GM12872 (cell line): Measurements from ENCODE around the gene VASN.

Experiments used
- CTCF ChIP-seq: IDR thresholded peaks from 3 replicates; pipeline ENCODE4 v1.5.1; 2011; ENCODE audit warnings: low read depth, mild to moderate bottlenecking, low read length, moderate library complexity; ENCODE audit not compliant: insufficient read depth

VASN gene

GRCh38 chr16:4339909-4340308, 31.7 kb upstream of the VASN start:
- TF ChIP-seq CTCF, result no peak

DNA sequence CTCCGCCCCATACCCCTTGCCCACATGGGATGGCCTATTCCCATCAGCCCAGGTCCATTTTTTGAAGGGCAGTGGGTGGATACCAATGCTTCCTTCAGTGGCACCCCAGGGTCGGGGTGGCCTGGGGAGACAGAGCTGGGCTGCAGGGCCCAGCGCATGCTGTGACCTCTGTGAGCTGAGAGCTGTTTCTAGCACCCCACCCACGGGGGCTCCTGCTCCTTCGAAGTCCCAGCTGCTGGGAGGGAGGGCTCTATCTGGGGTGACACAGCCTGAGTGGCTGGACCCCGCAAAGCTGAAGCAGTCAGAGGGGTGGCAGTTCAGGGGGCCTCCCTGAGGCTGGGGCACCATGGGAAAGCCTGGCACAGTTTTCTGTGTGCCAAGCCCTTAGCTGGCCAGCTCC, 31.2 kb upstream of the VASN start:
- no peak for TF ChIP-seq CTCF

DNA sequence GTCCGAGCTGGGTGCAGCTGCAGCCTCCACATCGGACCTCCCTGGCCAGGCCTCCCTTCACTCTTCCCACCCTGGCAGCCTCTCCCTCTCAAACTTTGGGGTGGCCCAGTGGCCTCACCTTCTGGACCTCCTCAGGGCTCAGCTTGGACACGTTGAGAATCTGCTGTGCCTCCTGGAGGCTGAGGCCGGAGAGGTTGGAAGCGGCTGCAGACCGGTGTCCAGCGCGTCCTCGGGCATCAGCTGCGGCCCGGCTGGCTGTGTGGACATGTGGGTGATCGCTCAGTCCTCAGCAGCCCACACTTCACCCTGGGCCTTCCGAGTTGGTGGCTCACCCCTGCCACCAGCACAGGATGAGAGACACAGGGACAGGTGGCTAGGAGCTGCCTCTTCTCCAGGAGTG, 30.4 kb upstream of the VASN start:
- TF ChIP-seq CTCF, result no peak

GRCh38 chr16:4342866-4343744, 28.5 kb upstream of the VASN start:
- TF ChIP-seq CTCF, result no peak

DNA sequence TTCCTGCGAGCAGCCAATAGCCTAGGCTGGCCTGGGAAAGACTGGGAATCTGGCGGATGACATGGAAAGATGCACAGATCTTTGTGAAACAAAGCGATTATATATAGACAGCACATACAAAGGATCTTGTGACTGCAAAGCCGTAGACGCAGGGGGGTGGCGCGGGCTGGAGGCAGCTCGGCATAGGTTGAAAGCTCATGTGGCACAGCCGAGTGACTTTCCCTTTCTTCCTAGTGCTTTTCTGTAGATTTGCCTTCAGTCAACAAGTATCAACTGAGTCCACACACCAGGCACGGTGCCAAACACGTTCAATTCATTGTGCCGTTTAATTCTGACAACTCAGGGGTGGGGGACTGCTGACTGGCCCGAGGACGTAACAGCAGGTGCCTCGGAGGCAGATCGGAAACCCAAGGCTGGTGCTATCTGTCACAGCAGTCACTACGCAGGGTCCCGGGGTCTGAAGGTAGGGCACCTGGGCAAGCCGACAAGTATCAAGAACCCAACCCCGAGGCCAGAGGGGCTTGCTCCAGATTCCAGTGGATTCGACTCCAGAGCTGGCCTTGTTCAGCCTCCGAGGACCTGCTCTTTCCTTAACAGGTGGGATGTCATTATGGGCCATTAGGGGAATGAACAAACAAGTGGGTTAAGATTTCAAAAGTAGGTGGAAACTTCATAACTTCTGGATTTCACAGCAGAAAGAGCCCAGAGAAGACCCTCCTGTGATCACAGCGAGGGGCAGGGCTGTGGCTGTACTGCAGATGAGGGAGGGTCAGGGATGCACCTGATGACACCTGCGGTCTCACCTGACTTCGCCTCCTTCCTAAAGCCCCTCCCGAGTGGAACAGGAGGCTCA, 26.4 kb upstream of the VASN start:
- no peak for TF ChIP-seq CTCF

GRCh38 chr16:4345836-4346781, 25.5 kb upstream of the VASN start:
- TF ChIP-seq CTCF, result no peak
